ENCODE results near the gene CSRNP3.

The CSRNP3 gene

GRCh38 chr2:165594231-165594934 lies 124.9 kb downstream of the CSRNP3 start:
- no peak for DNase-seq

DNA sequence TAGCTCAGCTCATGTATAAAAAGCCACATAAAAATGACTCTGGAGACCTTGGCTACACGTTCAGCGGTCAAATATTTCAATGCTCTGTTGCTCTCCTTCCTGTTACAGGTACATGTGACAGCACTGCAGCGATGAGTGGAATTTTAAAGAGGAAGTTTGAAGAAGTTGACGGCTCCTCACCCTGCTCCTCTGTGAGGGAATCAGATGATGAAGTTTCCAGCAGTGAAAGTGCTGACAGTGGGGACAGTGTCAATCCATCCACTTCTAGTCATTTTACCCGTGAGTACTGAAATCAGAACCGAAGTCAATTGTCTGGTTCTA lies 125.4 kb downstream of the CSRNP3 start:
- DNase-seq, result no peak

DNA sequence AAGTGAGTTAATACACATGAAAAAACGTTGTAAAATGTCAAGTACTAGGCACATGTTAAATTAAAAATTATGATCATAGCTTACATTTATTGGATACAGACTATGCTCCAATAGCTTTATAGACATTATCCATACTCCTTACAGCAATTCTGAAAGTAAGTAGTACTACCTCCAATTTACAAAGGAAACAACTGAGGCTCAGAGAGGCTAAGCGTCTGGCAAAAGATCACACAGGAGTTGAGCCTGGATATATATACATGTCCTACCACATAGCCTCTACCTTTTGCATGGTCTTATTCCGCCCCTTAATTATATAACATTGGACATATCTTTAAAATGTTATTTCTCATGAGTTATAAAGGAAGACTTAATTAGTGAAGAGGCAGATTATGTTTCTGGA lies 127.3 kb downstream of the CSRNP3 start:
- DNase-seq, result no peak

- no peak for DNase-seq
These were observed 131.8 kb downstream of the CSRNP3 start for GRCh38 chr2:165601065-165601830.

GRCh38 chr2:165601928-165602521 lies 132.5 kb downstream of the CSRNP3 start:
- DNase-seq, result no peak

DNA sequence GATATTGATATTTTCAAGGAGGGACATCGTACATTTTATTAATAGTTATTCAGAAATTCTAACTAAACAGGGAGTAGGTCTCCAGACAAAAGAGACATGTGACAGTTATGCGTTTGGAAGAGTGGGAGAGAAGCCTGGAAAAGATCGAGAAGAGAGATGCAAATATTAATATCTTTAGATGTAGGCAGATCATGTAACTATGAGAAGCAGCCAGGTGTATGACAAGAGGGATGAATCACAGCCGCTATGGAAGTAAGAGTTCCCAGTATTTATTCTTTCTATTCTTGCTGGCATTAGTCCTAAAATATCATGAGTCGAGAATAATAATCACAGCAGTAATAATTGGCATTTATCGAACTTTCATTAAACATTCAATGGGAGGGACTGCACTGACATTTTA lies 140.2 kb downstream of the CSRNP3 start:
- DNase-seq, result no peak

DNA sequence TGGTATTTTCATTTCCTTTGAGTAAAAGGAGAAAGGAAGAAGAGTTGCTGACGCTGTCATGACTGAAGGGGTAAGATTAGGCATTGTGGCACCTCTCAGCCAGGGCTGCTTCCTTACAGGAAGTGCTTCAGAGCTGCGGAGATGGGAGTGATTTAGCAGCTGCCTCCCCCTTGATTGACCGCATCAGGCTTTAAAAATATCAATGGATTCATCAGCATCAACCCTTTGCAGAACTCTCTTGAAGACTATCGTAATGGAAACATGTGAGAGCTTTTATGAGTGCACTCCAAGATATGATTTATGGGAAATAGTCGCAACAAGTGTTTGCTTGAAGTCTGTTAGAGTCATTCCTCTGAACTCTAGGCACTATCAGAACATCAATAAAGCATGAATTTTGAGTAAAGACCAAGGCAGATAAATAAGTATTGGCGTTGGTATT lies 141.1 kb downstream of the CSRNP3 start:
- no peak for DNase-seq

DNA sequence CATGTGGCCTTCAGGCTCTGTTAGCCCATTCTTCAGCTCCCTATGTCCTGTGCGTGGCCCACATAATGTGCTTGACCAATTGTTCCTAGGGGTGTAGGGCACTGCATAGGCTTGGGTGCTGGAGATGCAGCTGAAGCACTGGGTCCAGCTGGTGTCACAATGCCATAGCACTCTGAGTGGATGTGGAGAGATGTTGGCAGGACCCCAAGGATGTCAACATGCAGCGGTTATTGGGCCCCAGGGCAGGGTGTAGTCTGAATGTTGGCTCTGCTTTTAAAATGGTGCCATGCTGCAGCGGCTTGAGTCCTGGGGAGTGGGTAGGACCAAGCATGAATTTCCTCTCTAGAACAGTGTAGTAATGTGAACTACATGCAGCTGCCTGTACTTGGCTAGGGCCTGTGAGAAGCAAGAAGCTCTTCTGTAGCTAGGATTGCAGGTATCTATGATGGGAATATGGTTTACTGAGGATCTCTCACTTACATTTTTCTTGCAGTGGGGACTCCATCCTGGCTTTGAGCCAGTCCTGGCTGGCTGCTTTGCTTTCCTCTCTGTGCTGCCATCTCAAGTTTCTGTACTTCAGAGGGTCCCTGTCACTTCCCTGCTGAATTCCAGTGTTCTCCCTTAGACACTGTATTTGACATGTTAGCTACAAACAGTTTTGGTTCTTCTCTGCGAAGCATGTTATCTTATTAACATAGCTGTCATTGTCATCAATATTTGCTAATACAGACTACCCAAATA lies 148.4 kb downstream of the CSRNP3 start:
- no peak for DNase-seq

- no peak for DNase-seq
These were observed 149.3 kb downstream of the CSRNP3 start for GRCh38 chr2:165618806-165619205.

- DNase-seq, result no peak
These were observed 151.6 kb downstream of the CSRNP3 start for GRCh38 chr2:165621086-165621560.

DNA sequence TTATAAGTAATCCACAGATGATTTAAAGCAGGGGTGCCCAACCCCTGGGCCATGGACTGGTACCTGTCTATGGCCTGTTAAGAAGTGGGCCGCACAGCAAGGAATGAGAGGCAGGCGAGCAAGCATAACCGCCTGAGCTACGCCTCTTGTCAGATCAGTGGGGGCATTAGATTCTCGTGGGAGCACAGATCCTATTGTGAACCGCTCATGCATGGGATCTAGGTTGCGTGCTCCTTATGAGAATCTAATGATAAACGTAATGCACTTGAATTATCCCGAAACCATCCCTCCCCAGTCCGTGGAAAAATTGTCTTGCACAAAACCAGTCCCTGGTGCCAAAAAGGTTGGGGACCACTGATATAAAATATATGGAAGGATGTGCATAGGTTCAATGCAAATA lies 153.7 kb downstream of the CSRNP3 start:
- no peak for DNase-seq

DNA sequence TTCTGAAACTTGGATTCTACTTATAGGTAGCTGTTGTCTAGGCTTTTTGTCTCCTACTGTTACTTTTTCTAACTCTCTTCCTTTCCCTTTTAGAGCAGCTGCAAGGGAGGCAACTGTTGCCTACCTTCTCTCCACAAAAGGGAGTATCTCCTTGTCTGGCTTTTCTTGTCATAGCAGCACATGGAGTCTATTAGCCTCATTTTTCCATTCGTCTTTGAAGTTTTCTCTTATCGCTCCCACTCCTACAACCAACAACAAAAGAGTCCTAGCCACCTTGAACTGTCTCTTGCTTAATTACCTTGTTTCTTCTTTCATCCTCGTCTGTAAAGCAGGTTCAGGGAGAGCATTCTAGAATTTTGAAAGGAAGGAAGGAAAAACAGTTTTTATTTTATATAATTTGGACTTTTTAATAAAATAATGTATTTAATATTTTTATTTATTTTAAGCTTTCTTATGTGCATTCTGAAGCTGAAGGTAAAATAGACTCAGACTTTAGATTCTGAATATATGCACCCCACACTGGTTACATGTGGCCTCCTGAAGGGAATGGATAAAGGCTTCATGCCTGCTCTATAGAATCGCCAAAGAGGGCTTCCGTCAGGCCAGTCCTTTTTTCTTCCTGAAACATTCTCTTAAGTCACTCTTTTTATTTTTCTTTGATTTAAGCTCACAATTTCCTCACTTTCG lies 154.4 kb downstream of the CSRNP3 start:
- no peak for DNase-seq

DNA sequence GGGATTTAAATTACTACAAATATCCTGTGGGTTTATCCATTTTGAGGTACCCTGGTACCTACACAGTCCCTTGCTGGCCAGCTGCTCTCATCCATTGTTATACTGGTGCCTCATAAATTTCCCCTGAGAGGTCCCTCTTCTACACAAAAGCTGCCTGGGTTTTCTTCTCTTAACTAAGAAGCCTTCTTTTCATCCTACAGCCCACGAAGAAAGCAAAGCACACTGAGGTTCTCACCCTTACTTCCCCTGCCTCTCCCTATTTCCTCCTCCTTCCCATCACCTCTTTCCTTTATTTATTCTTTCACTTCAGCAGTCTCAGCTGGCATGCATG lies 154.9 kb downstream of the CSRNP3 start:
- DNase-seq, result no peak

DNA sequence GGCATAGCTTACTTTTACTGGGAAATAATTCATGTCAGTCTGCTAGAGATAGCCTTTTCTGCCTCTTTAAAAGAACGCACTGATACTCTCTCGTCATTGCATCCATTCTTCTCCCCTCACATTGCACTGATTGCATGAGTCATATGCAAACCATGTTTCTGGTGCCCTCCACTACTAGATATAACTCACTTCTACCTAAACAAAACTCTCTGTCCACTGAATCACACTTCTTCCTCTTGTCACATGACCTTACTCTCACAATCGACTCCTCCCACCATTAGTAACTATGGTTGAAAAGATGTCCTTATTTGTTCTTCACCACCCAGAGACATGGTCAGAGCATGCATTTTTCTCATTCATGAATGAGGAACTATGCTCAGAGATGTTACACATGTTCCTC lies 158.0 kb downstream of the CSRNP3 start:
- DNase-seq, result no peak

- DNase-seq, result no peak
These were observed 160.3 kb downstream of the CSRNP3 start for GRCh38 chr2:165629776-165630175.

DNA sequence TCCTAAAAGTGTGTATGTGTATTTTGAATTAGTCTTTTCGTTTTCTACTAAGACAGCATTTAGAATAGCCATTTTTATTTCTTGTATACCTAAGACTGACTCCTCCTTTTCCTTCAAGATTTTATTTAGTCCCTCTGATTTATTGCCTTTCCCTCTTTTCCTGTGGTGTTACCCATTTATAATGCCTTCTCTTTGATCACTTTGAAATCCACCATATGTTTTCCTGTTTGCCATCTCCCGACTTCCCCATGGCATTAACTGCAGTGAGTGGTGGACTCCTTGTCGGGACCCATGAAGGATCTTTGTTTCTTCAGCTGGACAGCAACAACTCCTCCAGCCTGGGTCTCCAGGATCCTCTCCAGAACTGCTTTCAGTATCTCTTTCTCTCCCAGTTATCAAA lies 160.7 kb downstream of the CSRNP3 start:
- DNase-seq, result no peak

- DNase-seq, result no peak
These were observed 161.6 kb downstream of the CSRNP3 start for GRCh38 chr2:165631089-165631488.

DNA sequence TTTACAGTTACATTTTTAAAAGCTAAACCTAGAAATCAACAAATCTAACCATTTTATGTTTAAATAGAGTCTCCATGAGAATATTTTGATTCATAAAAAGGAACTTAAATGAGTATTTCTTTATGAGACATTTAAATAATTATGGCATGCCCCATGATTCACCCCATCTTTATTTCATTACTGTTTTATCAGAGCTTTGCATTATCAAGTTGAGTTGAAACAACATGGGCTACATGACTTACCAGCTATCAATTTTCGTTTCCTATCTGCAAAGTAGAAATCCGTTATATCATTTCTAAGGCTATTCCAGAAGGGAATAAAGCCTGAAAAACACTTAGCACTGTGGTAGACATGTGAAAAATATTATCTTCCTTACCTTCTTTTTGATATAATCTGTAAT lies 163.1 kb downstream of the CSRNP3 start:
- no peak for DNase-seq

DNA sequence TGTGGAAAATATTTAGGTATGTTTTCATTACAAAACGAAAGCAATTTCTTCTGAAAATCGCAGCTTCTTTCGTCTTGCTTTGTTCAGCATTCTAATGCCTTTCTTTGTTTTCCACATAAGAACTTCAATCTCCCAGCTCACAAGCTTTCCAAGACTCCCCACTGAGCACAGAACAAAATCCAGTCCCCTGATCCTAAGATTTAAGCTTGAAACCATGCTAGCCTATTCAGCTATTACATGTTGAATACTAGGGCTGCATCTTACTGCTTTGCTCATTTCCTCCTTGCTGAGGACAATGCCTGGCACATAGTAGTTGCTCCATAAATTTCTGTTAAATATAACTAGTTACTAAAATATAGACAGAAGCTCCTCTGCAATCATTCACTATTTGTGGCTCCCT lies 163.9 kb downstream of the CSRNP3 start:
- DNase-seq, result no peak

GRCh38 chr2:165634282-165634681 lies 164.8 kb downstream of the CSRNP3 start:
- no peak for DNase-seq

DNA sequence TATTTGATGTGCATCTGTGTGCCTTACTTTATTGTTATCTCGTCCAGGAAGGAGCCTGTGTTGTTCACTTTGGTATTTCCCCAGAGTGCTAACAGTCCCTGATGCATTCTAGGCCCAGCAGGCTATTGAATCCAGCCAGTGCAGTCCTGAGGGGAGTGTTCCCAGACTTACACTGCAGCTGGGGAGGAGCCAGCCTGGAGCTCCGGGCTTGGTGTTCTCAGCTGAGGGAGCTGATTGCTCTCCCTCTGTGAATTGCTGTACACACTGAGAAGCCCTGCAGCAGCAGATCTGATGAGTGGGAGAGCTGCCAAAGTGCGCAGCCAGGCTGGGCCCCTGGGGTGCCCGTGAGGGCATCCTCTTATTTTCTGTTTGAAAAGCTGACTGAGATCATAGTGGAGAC lies 165.4 kb downstream of the CSRNP3 start:
- DNase-seq, result no peak

DNA sequence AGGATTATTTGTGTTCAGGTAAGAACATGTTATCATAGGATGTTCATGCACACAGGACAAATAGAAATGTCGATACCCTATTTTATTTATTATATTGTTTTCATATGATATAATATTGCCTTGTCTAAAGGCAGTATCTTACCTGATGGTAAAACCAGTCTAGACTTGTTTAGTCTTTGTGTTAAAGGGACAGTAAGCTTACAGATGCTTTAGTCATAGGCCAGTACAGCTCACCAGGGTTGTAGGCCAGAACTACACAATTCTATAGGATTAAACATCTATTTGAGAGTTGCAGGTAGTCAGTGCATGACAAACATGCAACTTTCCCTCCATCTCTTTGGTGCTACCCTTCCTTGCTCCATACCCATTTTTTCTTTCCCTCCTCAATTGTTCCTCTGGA lies 166.0 kb downstream of the CSRNP3 start:
- DNase-seq, result no peak

- no peak for DNase-seq
These were observed 167.5 kb downstream of the CSRNP3 start for GRCh38 chr2:165636959-165637358.

Measured in activated effector memory CD4-positive, alpha-beta T cell treated with anti-CD3 and anti-CD28 coated beads, Interleukin-2, amount 50 U/mL, for 16 hours (primary cell).